ENCODE measurements around the gene ALDH1A1.

- TF ChIP-seq RAD21 (IDR thresholded peaks at IDR 0.05; ENCODE audit: low read length) (no peak), TEAD4 (IDR thresholded peaks at IDR 0.05; ENCODE audit: borderline replicate concordance, insufficient read depth) (no peak), EP300 (IDR thresholded peaks at IDR 0.05; ENCODE audit: borderline replicate concordance in 1 of 2, low read depth in 1 of 2, low read length in 1 of 2) (no peak), EZH2phosphoT487 (IDR thresholded peaks at IDR 0.05; ENCODE audit: borderline replicate concordance, low read depth) (no peak), MAX (IDR thresholded peaks at IDR 0.05; ENCODE audit: low read depth) (no peak), GABPA (IDR thresholded peaks at IDR 0.05; ENCODE audit: low read depth) (no peak), POLR2AphosphoS5 (IDR thresholded peaks at IDR 0.05; ENCODE audit: low read depth, low read length) (no peak), CTCF (IDR thresholded peaks at IDR 0.05) (no peak), FOXM1 (IDR thresholded peaks at IDR 0.05; ENCODE audit: low read depth) (no peak)
Measured at GRCh38 chr9:72933730-72934665, 18.9 kb downstream of the ALDH1A1 start.
